HepG2 (cell line): ENCODE measurements around the gene UQCRC1. TPM values are rescaled to one million over a fixed set of nuclear protein-coding genes. Genes with fewer than 3 reads are reported as not detected.

Experiments used
- ELF3 ChIP-seq: IDR thresholded peaks from 2 replicates; pipeline ENCODE4 v1.6.1; 2016; ENCODE audit warnings: missing genetic modification reagents, missing compliant biosample characterization
- ERF ChIP-seq: IDR thresholded peaks from 2 replicates; pipeline ENCODE4 v1.6.1; 2018; ENCODE audit warnings: missing biosample characterization, missing genetic modification reagents
- FOXP1 ChIP-seq, 2 experiments: fragments of 450-650 bp in 1 of 2; IDR thresholded peaks; 2 replicates each; pipeline ENCODE4 v1.6.1; 2017 to 2018; ENCODE audit warnings: antibody characterized with exemption in 1 of 2
- KLF16 ChIP-seq, 2 experiments: sonication (generic) in 1 of 2; formaldehyde crosslinking in 1 of 2; IDR thresholded peaks; 2 replicates each; pipeline versions ENCODE4 v1.6.1 to v1.8.0; 2016 to 2023; ENCODE audit warnings: missing genetic modification reagents in 2 of 2, missing compliant biosample characterization in 1 of 2
- NFKB2 ChIP-seq: sonication (generic); formaldehyde crosslinking; IDR thresholded peaks from 2 replicates; pipeline ENCODE4 v1.4.0; 2020; ENCODE audit warnings: missing genetic modification reagents, borderline replicate concordance
- RBM22 ChIP-seq: fragments of 200-400 bp; formaldehyde crosslinking; optimal IDR thresholded peaks from 2 replicates; pipeline ENCODE3; 2017; ENCODE audit warnings: mild to moderate bottlenecking, low read length, moderate library complexity
- SOX5 ChIP-seq: IDR thresholded peaks from 2 replicates; pipeline ENCODE4 v1.6.1; 2016; ENCODE audit warnings: borderline replicate concordance
- SP2 ChIP-seq: sonication (generic); formaldehyde crosslinking; IDR thresholded peaks from 2 replicates; pipeline ENCODE4 v1.5.1; 2020; ENCODE audit warnings: mild to moderate bottlenecking, missing genetic modification reagents
- TARDBP ChIP-seq: sonication (generic); formaldehyde crosslinking; IDR thresholded peaks from 2 replicates; pipeline ENCODE4 v1.8.0; 2022; ENCODE audit warnings: mild to moderate bottlenecking, missing genetic modification reagents
- TBX2 ChIP-seq: sonication (generic); formaldehyde crosslinking; IDR thresholded peaks from 2 replicates; pipeline ENCODE4 v1.5.0; 2020; ENCODE audit warnings: missing genetic modification reagents, mild to moderate bottlenecking, borderline replicate concordance
- TP53 ChIP-seq: sonication (generic); formaldehyde crosslinking; conservative IDR thresholded peaks from 2 replicates; pipeline ENCODE4 v1.4.0; 2020; ENCODE audit warnings: missing genetic modification reagents
- USF2 ChIP-seq, 2 experiments: sonication (generic) in 1 of 2; formaldehyde crosslinking in 1 of 2; IDR thresholded peaks; 2 replicates each; pipeline versions ENCODE4 v1.5.1 to v1.6.1; 2011 to 2020; ENCODE audit warnings: borderline replicate concordance in 1 of 2, low read depth in 1 of 2, low read length in 1 of 2, mild to moderate bottlenecking in 1 of 2, missing genetic modification reagents in 1 of 2, moderate library complexity in 1 of 2
- ZMYM4 ChIP-seq: sonication (generic); formaldehyde crosslinking; IDR thresholded peaks from 2 replicates; pipeline ENCODE4 v1.8.1; 2023; ENCODE audit warnings: mild to moderate bottlenecking, missing genetic modification reagents
- ZNF180 ChIP-seq: sonication (generic); formaldehyde crosslinking; IDR thresholded peaks from 2 replicates; pipeline ENCODE4 v1.4.0; 2020; ENCODE audit warnings: low read depth, missing genetic modification reagents, borderline replicate concordance
- ZNF44 ChIP-seq: sonication (generic); formaldehyde crosslinking; IDR thresholded peaks from 2 replicates; pipeline ENCODE4 v1.5.1; 2020; ENCODE audit warnings: mild to moderate bottlenecking, missing genetic modification reagents
- ZNF543 ChIP-seq: sonication (generic); formaldehyde crosslinking; IDR thresholded peaks from 2 replicates; pipeline ENCODE4 v1.4.0; 2020; ENCODE audit warnings: mild to moderate bottlenecking, missing genetic modification reagents
- ZNF556 ChIP-seq: sonication (generic); formaldehyde crosslinking; IDR thresholded peaks from 2 replicates; pipeline ENCODE4 v1.4.0; 2020; ENCODE audit warnings: mild to moderate bottlenecking, missing genetic modification reagents, borderline replicate concordance
- ZNF768 ChIP-seq: sonication (generic); formaldehyde crosslinking; IDR thresholded peaks from 2 replicates; pipeline ENCODE4 v1.4.0; 2020; ENCODE audit warnings: missing genetic modification reagents
- ZNF782 ChIP-seq: sonication (generic); formaldehyde crosslinking; IDR thresholded peaks from 2 replicates; pipeline ENCODE4 v1.4.0; 2020; ENCODE audit warnings: missing genetic modification reagents, mild to moderate bottlenecking, borderline replicate concordance
- ZNF878 ChIP-seq: sonication (generic); formaldehyde crosslinking; IDR thresholded peaks from 2 replicates; pipeline ENCODE4 v1.8.1; 2023; ENCODE audit warnings: mild to moderate bottlenecking, missing genetic modification reagents, moderate library complexity
- polyA plus RNA-seq, 8 experiments: library from polyadenylated mRNA; depleted of rRNA in 3 of 8; stranded (reverse) in 7 of 8; unstranded in 1 of 8; fragments of >200 nt; fragmentation: Illumina TruSeq in 4 of 8; extraction: Trizol in 4 of 8; gene quantifications; 2 replicates each; pipeline versions ENCODE4 v1.2.1 to v1.2.3, GENCODE V29; 2011 to 2016; ENCODE audit warnings: low read depth in 4 of 8, missing spikeins in 1 of 8, mixed read lengths in 1 of 8; ENCODE audit not compliant: insufficient read depth in 1 of 8
- total RNA-seq, 5 experiments: library from RNA; depleted of rRNA; stranded (reverse); fragments of >200 nt; fragmentation: Illumina TruSeq; extraction: Trizol; gene quantifications; 2 replicates each; pipeline ENCODE4 v1.2.3, GENCODE V29; 2016; ENCODE audit warnings: low read depth in 1 of 5
- TF ChIP-seq, protein P1 (sequence below): sonication (generic); formaldehyde crosslinking; IDR thresholded peaks from 2 replicates; pipeline ENCODE4 v1.5.1; 2020; ENCODE audit warnings: missing genetic modification reagents, mild to moderate bottlenecking, borderline replicate concordance
- TF ChIP-seq, protein P2 (sequence below): IDR thresholded peaks from 2 replicates; pipeline ENCODE4 v1.6.1; 2012; ENCODE audit warnings: low read depth, low read length, improper control_type of control experiment
- TF ChIP-seq, protein P3 (sequence below): IDR thresholded peaks from 2 replicates; pipeline ENCODE4 v1.6.1; 2016; ENCODE audit warnings: missing genetic modification reagents, missing compliant biosample characterization

The UQCRC1 gene
- total and polyA plus RNA-seq, 2 of the 13 experiments (the other 11 are each of a cell fraction or from before 2014, with no cell fraction given): 316 to 680 TPM

DNA sequence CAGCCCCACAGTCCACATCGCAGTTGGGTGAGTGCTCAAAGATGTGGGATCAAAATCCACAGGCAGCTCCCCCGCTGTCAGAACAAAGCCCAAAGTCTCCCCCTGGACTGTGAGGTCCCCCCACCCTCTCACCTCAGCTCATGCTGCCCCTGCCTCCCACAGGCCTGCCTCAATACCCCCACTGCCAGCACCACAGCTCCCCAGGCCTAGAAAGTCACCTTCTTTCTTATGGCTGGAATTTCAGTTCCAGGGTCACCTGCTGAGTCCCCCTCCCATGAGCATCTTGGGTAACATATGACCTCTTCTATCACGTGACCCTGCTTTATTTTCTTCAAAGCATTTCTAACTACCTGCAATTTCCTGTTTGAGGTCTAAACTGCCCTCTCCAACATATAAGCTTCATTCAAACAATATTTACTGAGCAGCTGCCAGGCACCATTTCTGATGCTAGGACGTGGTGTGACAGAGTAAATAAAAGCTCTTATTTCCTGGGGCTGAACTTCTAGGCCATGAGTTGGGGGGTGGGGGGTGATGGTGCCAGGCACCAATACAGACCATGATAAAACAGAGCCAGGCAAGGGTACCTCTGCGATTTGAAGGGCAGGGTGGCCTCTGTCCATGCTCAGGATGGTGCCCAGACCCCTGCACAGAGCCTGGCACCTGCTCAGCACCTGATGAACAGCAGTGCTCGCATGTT lies 14.6 kb upstream of the UQCRC1 start (continued):
- 0 out of 2 replicates have a peak, but pooled peaks have one; percentile 46 for TF ChIP-seq NFKB2 (CRISPR knock-in tag)
- TF ChIP-seq ERF (CRISPR knock-in tag): peak; percentile 81; the same call in 1 of the 2 replicates
- no peak for TF ChIP-seq KLF16 (CRISPR knock-in tag; IDR thresholded peaks at IDR 0.05)
- TF ChIP-seq ZNF768 (CRISPR knock-in tag): peak; percentile 43; the same call in 1 of the 2 replicates
- TF ChIP-seq, protein P1, sequence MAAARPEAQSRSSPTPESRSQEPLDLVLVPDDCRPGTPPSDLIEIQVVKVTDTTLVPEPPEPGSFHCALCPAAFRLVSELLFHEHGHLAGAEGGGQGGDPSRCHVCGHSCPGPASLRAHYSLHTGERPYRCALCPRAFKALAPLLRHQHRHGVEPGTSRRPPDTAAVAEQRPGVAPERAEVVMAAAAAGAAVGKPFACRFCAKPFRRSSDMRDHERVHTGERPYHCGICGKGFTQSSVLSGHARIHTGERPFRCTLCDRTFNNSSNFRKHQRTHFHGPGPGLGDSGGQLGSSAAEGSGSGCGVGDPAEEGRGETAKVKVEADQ (CRISPR knock-in tag): no peak
- no peak for TF ChIP-seq ZMYM4 (CRISPR knock-in tag)
- TF ChIP-seq ELF3 (CRISPR knock-in tag): peak; percentile 88
- peak; percentile 88; the same call in 1 of the 2 replicates for TF ChIP-seq TBX2 (CRISPR knock-in tag)
- 0 out of 2 replicates have a peak, but pooled peaks have one; percentile 5 for TF ChIP-seq ZNF556 (CRISPR knock-in tag)
- TF ChIP-seq SOX5: peak; percentile 76; the same call in 1 of the 2 replicates
- TF ChIP-seq FOXP1 (IDR thresholded peaks at IDR 0.05): no peak
- peak; percentile 79 for TF ChIP-seq FOXP1 (CRISPR knock-in tag; IDR thresholded peaks at IDR 0.05)
- TF ChIP-seq ZNF782 (CRISPR knock-in tag): no peak
- TF ChIP-seq, protein P2, sequence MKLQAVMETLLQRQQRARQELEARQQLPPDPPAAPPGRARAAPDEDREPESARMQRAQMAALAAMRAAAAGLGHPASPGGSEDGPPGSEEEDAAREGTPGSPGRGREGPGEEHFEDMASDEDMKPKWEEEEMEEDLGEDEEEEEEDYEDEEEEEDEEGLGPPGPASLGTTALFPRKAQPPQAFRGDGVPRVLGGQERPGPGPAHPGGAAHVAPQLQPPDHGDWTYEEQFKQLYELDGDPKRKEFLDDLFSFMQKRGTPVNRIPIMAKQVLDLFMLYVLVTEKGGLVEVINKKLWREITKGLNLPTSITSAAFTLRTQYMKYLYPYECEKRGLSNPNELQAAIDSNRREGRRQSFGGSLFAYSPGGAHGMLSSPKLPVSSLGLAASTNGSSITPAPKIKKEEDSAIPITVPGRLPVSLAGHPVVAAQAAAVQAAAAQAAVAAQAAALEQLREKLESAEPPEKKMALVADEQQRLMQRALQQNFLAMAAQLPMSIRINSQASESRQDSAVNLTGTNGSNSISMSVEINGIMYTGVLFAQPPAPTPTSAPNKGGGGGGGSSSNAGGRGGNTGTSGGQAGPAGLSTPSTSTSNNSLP: peak; percentile 48; the same call in 1 of the 2 replicates
- TF ChIP-seq, protein P3, sequence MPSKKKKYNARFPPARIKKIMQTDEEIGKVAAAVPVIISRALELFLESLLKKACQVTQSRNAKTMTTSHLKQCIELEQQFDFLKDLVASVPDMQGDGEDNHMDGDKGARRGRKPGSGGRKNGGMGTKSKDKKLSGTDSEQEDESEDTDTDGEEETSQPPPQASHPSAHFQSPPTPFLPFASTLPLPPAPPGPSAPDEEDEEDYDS: peak; percentile 31; the same call in 1 of the 2 replicates
- TF ChIP-seq TARDBP (CRISPR knock-in tag): 0 out of 2 replicates have a peak, but pooled peaks have one; percentile 50
- TF ChIP-seq ZNF543: peak; percentile 56; the same call in 1 of the 2 replicates
- TF ChIP-seq ZNF878: 0 out of 2 replicates have a peak, but pooled peaks have one; percentile 62
- TF ChIP-seq ZNF180 (CRISPR knock-in tag): no peak
- TF ChIP-seq TP53 (CRISPR knock-in tag): no peak
- TF ChIP-seq SP2: 0 out of 2 replicates have a peak, but pooled peaks have one; percentile 9
- TF ChIP-seq RBM22: no peak
- TF ChIP-seq USF2 (IDR thresholded peaks at IDR 0.05; ENCODE audit: low read depth, low read length): peak; percentile 87
- peak; percentile 91; the same call in 1 of the 2 replicates for TF ChIP-seq USF2 (CRISPR knock-in tag; IDR thresholded peaks at IDR 0.05; ENCODE audit: borderline replicate concordance)
- TF ChIP-seq ZNF44: no peak
